ENCODE measurements around the gene C1QTNF12.

DNA sequence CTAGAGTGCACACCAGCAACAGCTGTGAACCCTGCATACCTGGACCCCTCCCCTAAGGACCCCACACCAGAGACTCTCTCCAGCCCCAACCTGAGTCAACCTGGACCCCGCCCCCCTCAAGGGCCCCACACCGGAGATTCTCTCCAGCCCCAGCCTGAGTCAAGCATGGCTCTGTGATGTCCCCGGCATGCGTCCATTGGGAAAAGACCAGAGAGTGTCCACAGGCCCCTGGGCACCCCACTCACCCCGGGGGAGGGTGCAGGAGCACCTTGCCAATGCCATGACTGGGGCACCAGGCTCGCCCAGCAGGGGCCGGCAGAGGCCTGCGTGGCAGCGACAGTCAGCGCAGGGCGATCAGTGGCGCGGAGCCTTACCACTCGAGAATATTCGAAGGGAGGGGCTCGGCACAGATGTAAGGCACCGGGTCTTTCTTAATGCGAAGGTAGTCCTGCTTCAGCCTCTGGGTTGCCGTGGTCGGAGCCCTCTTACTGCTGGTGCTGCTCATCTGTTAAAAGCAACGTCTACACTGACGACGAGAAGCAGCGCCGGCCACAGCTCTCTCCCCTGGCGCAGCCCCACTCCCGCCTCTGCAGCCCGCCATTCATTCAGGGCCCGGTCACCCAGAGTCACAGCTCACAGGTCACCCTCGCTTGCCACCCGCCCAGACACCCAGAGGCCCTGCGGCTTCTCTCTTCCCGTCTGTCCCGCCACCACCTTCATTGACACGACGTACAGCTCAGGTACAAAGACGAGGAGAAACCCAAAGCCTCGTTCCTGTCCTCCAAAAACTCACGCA is 21.2 kb upstream of the C1QTNF12 start:
- no peak for TF ChIP-seq YY1 (IDR thresholded peaks at IDR 0.05; ENCODE audit: low read depth)
- no peak for TF ChIP-seq CTCF (IDR thresholded peaks at IDR 0.05)
- TF ChIP-seq, protein P1, sequence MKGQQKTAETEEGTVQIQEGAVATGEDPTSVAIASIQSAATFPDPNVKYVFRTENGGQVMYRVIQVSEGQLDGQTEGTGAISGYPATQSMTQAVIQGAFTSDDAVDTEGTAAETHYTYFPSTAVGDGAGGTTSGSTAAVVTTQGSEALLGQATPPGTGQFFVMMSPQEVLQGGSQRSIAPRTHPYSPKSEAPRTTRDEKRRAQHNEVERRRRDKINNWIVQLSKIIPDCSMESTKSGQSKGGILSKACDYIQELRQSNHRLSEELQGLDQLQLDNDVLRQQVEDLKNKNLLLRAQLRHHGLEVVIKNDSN (IDR thresholded peaks at IDR 0.05; ENCODE audit: borderline replicate concordance, low read depth), result no peak
- TF ChIP-seq FOXM1 (IDR thresholded peaks at IDR 0.05; ENCODE audit: low read depth), result no peak
- TF ChIP-seq MXI1 (IDR thresholded peaks at IDR 0.05; ENCODE audit: low read depth, low read length), result no peak

Data from SK-N-SH (cell line).